Activated CD4-positive, alpha-beta memory T cell treated with anti-CD3 and anti-CD28 coated beads, Interleukin-2, amount 10 ng/mL, durations not matched to agents 7 days and 5 days (primary cell): ENCODE data around the gene PRKN. TPM values are rescaled to one million over a fixed set of nuclear protein-coding genes. Genes with fewer than 3 reads are reported as not detected.

Source experiments
- CTCF ChIA-PET: fragments of 350-600 bp; sonication (Branson Sonifier 250); formaldehyde crosslinking; loops from one replicate; lab custom pipeline; 2021; ENCODE audit warnings: antibody characterized with exemption, inconsistent platforms; lab: Charles Lee
- POLR2A ChIA-PET: fragments of 350-600 bp; sonication (Branson Sonifier 250); formaldehyde crosslinking; loops from one replicate; lab custom pipeline; 2021; ENCODE audit warnings: antibody characterized with exemption; lab: Charles Lee
- DNase-seq: peaks from one replicate; pipeline ENCODE4 v3.0.0-alpha.2; 2020
- H3K27ac Mint-ChIP-seq: one replicate; pipeline ENCODE4 v1.8.0; 2021; ENCODE audit warnings: mild to moderate bottlenecking, mixed read lengths
- H3K27me3 Mint-ChIP-seq: one replicate; pipeline ENCODE4 v1.8.0; 2021; ENCODE audit warnings: mixed read lengths
- H3K36me3 Mint-ChIP-seq: one replicate; pipeline ENCODE4 v1.8.0; 2021; ENCODE audit warnings: low read depth, mixed read lengths
- H3K4me1 Mint-ChIP-seq: one replicate; pipeline ENCODE4 v1.8.0; 2021; ENCODE audit warnings: mixed read lengths
- H3K4me3 Mint-ChIP-seq: one replicate; pipeline ENCODE4 v1.8.0; 2021; ENCODE audit warnings: mild to moderate bottlenecking, mixed read lengths
- H3K9me3 Mint-ChIP-seq: one replicate; pipeline ENCODE4 v1.8.0; 2021; ENCODE audit warnings: mixed read lengths
- total RNA-seq, 2 experiments: library from RNA; stranded (reverse); gene quantifications; one replicate each; pipeline ENCODE4 v1.2.3, GENCODE V29; 2021

Gene PRKN
- total RNA-seq, 2 experiments from 2014 or later: 0.13 to 0.43 TPM

- H3K4me1 Mint-ChIP-seq: no peaks in the 10 kb centered on the region
- no peak for DNase-seq
- CTCF ChIA-PET: interaction anchor here (4.6 kb wide), 1 partner anchor 276 kb away, joined by 42 read pairs; no protein-coding TSS in a partner anchor
These were observed 1032.6 kb downstream of the PRKN start for GRCh38 chr6:161694995-161695394.

GRCh38 chr6:161686655-161687054, 1040.9 kb downstream of the PRKN start:
- DNase-seq: no peak
- POLR2A ChIA-PET: no interaction called here
- H3K27ac Mint-ChIP-seq: no peak overlapping the region
- CTCF ChIA-PET: no interaction called here
- H3K9me3 Mint-ChIP-seq: no peaks in the 10 kb centered on the region
- H3K4me1 Mint-ChIP-seq: no peaks in the 10 kb centered on the region
- H3K4me3 Mint-ChIP-seq: no peak overlapping the region
- H3K36me3 Mint-ChIP-seq: no peaks in the 10 kb centered on the region
- no peaks in the 10 kb centered on the region for H3K27me3 Mint-ChIP-seq

More at GRCh38 chr6:161694995-161695394, 1032.6 kb downstream of the PRKN start:
- H3K36me3 Mint-ChIP-seq: no peaks in the 10 kb centered on the region
- H3K27me3 Mint-ChIP-seq: no peaks in the 10 kb centered on the region
- no peak overlapping the region for H3K27ac Mint-ChIP-seq
- H3K4me3 Mint-ChIP-seq: no peak overlapping the region
- H3K9me3 Mint-ChIP-seq: no peaks in the 10 kb centered on the region
- POLR2A ChIA-PET: no interaction called here

- Mint-ChIP-seq H3K36me3 (no peaks in the 10 kb centered on the region), H3K4me1 (no peaks in the 10 kb centered on the region), H3K27me3 (no peaks in the 10 kb centered on the region), H3K9me3 (no peaks in the 10 kb centered on the region), H3K27ac (no peak overlapping the region), H3K4me3 (no peak overlapping the region)
- DNase-seq: no peak
- CTCF ChIA-PET: no interaction called here
- POLR2A ChIA-PET: no interaction called here
These were observed 1042.7 kb downstream of the PRKN start for GRCh38 chr6:161684731-161685475.

DNA sequence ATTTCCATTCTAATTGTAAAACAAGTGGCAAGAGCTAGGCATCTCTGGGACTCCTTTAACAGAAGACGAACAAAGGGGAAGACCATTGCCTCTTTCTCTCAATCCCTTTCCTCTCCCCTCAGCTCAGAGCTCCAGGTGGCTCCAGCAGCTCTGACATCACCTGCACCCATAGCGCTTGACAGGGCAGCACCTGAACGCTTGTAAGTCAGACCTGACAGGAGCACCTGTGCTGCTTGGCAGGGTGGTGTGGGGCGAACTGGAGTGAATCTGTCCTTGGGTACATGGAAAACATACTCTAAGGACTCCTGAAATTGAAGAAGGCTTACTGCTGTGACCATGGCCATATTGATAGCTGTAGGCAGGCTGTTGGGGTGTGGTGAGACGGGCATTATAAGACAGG, 1044.2 kb downstream of the PRKN start:
- Mint-ChIP-seq H3K36me3 (no peaks in the 10 kb centered on the region), H3K4me1 (no peaks in the 10 kb centered on the region), H3K27me3 (no peaks in the 10 kb centered on the region), H3K27ac (no peak overlapping the region), H3K4me3 (no peak overlapping the region), H3K9me3 (no peaks in the 10 kb centered on the region)
- ChIA-PET POLR2A (no interaction called here), CTCF (no interaction called here)
- no peak for DNase-seq

DNA sequence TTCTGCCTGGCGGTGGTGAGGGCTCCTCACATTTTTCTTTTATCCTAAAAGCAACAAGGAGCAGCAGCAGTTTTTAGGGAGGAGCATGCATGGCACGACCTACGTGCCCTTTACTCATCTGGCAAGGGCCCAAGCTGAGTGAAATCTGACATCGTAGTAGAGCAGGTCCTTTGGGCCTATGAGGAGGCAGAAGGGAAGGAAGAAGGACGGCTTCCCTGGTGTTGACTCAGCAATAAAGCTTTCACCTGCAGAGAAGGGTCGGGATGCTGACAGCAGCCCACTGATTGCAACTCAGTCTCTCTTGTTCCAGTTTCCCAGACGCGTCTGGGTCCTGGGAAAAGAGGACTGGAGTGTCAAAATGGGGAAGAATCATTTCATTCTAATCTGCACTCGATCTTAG, 1044.6 kb downstream of the PRKN start:
- H3K4me1 Mint-ChIP-seq: no peaks in the 10 kb centered on the region
- H3K36me3 Mint-ChIP-seq: no peaks in the 10 kb centered on the region
- no peaks in the 10 kb centered on the region for H3K9me3 Mint-ChIP-seq
- no peaks in the 10 kb centered on the region for H3K27me3 Mint-ChIP-seq
- CTCF ChIA-PET: no interaction called here
- POLR2A ChIA-PET: no interaction called here
- no peak overlapping the region for H3K27ac Mint-ChIP-seq
- H3K4me3 Mint-ChIP-seq: no peak overlapping the region
- no peak for DNase-seq

DNA sequence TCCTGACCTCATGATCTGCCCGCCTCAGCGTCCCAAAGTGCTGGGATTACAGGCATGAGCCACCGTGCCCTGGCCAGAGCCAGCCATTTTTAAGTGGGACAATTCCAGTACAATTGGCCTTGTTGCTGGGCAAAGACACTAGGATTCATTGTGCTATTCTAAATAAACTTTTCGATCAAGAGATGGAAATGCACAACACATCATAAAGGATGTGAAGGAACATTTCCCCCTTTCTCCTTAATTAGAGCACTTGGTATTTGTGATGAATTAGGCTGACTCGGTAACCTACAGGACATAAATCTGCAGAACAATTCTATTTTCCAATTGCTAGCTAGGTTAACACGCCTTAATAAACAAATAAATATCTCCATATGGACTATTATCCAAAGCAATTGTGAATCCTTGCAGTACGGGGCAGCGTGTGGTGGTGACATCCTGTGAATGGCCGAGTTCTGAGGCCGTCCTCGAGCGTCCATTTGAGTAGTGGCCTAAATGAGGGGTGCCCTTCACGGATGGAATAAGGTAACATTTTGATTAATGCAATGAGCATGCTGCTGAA, 1047.5 kb downstream of the PRKN start:
- Mint-ChIP-seq H3K4me1 (peaks cover 2% of the 10 kb centered on the region), H3K9me3 (no peaks in the 10 kb centered on the region), H3K36me3 (no peaks in the 10 kb centered on the region), H3K27ac (no peak overlapping the region), H3K27me3 (no peaks in the 10 kb centered on the region), H3K4me3 (no peak overlapping the region)
- POLR2A ChIA-PET: no interaction called here
- DNase-seq: no peak
- CTCF ChIA-PET: no interaction called here

GRCh38 chr6:161677188-161677587, 1050.4 kb downstream of the PRKN start:
- Mint-ChIP-seq H3K4me3 (no peak overlapping the region), H3K4me1 (peaks cover 2% of the 10 kb centered on the region), H3K9me3 (no peaks in the 10 kb centered on the region), H3K27me3 (no peaks in the 10 kb centered on the region), H3K27ac (no peak overlapping the region), H3K36me3 (no peaks in the 10 kb centered on the region)
- ChIA-PET POLR2A (no interaction called here), CTCF (no interaction called here)
- DNase-seq: no peak

DNA sequence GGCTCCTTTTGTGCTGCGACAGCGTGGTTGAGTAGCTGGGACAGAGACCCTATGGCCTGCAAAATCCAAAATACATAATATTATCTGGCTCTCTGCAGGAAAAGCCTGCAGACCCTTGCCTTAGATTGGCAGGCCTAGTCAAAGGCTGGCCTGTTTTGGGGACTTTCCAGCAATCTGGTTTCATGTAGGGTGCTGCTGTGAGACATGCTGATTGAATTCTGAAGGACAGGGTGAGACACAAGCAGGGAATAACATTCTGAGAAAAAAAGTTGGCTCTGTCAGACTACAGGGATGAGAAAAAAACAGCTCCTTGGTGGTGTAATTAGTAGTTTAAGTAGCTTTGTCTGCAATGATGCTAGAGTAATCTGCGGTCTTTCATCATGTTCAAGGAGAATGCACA, 1051.0 kb downstream of the PRKN start:
- Mint-ChIP-seq H3K36me3 (no peaks in the 10 kb centered on the region), H3K4me1 (peaks cover 2% of the 10 kb centered on the region), H3K27me3 (no peaks in the 10 kb centered on the region), H3K27ac (no peak overlapping the region), H3K9me3 (no peaks in the 10 kb centered on the region), H3K4me3 (no peak overlapping the region)
- CTCF ChIA-PET: no interaction called here
- POLR2A ChIA-PET: no interaction called here
- DNase-seq: no peak

DNA sequence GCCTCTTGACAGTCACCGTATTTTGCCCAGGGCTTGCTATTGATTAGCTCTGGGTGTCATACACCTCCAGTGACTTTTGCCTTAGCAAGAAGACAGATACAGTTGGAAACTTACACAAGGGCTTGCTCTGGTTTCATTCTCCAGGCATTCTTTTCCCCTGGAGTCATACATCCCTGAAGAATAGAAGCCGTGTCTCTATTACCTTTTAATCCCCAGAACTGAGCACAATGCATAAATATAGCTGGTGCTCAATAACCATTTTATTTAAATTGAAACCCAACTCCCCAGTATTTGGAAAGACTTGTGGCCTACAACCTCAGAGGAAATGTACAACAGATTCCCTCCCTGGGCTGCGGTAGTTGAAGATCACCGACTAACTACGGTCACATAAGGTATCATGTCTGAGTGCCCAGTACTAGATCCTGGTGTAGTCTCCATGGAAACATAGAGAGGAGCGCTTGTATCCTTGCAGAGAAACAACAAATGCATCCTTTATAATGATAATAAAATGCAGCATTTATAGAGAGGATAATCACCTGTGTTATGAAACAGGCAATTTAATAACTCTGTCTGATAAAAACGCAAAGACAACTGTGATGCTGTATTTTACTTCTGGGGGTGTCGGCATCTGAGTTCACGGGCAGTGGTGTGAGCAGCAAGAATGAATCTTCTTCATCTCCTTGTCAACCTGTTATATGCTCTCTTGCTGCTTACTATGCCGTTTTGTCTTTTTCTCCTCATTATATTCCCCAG, 1052.5 kb downstream of the PRKN start:
- H3K9me3 Mint-ChIP-seq: no peaks in the 10 kb centered on the region

DNA sequence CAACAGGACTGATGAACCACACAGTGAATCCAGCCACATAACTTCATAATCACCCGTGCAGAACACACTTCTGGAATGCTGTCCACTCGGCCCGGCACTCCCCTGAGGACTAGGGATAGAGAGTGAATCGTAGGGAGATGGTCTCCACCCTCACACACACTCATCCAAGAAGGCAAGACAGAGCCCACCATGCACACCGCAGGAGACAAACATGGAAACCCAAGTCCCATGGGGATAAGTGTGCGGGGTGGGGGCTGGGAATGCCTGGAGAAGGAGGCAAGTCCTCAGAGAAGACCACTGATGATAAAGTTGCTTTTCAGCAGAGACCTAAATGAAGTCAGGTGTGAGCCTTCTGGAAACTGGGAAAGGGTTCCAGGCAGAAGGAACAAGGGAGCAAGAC, 1054.5 kb downstream of the PRKN start:
- Mint-ChIP-seq H3K4me1 (peaks cover 2% of the 10 kb centered on the region), H3K36me3 (no peaks in the 10 kb centered on the region), H3K9me3 (no peaks in the 10 kb centered on the region), H3K4me3 (no peak overlapping the region), H3K27me3 (no peaks in the 10 kb centered on the region), H3K27ac (no peak overlapping the region)
- ChIA-PET POLR2A (no interaction called here), CTCF (no interaction called here)
- no peak for DNase-seq

More for the DNA sequence above, 1052.5 kb downstream of the PRKN start:
- H3K27ac Mint-ChIP-seq: no peak overlapping the region
- POLR2A ChIA-PET: no interaction called here
- H3K36me3 Mint-ChIP-seq: no peaks in the 10 kb centered on the region
- H3K27me3 Mint-ChIP-seq: no peaks in the 10 kb centered on the region
- peaks cover 2% of the 10 kb centered on the region for H3K4me1 Mint-ChIP-seq
- H3K4me3 Mint-ChIP-seq: no peak overlapping the region
- no peak for DNase-seq
- CTCF ChIA-PET: no interaction called here

- ChIA-PET CTCF (no interaction called here), POLR2A (no interaction called here)
- Mint-ChIP-seq H3K27ac (no peak overlapping the region), H3K4me3 (no peak overlapping the region), H3K27me3 (no peaks in the 10 kb centered on the region), H3K9me3 (no peaks in the 10 kb centered on the region), H3K4me1 (no peaks in the 10 kb centered on the region), H3K36me3 (no peaks in the 10 kb centered on the region)
- no peak for DNase-seq
These were observed 1056.4 kb downstream of the PRKN start for GRCh38 chr6:161671117-161671516.

DNA sequence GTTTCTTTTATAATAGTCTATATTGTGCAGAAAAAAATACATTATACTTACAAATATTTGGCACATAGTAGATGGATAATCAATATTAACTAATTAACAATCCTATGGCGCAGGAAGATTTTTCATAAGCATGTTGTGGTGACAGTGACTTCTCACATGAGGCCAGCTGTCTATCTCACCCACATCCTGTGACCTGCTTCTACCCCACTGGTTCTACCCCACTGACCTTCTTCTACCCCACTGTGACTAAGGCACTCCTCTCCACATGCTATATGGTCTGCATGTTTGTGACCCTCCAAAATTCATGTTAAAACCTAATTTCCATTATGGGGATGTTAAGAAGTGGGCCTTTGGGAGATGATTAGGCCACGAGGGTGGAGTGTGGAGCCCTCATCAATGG, 1058.9 kb downstream of the PRKN start:
- no peak for DNase-seq
- POLR2A ChIA-PET: no interaction called here
- Mint-ChIP-seq H3K36me3 (no peaks in the 10 kb centered on the region), H3K9me3 (peaks cover 2% of the 10 kb centered on the region), H3K27me3 (no peaks in the 10 kb centered on the region), H3K4me3 (no peak overlapping the region), H3K27ac (no peak overlapping the region), H3K4me1 (no peaks in the 10 kb centered on the region)
- CTCF ChIA-PET: no interaction called here

GRCh38 chr6:161667957-161668356, 1059.6 kb downstream of the PRKN start:
- peaks cover 2% of the 10 kb centered on the region for H3K9me3 Mint-ChIP-seq
- H3K4me3 Mint-ChIP-seq: no peak overlapping the region
- CTCF ChIA-PET: interaction anchor here (0.7 kb wide), 1 partner anchor 30 kb away, joined by 4 read pairs; no protein-coding TSS in a partner anchor
- no peak overlapping the region for H3K27ac Mint-ChIP-seq
- H3K36me3 Mint-ChIP-seq: no peaks in the 10 kb centered on the region
- DNase-seq: no peak
- H3K27me3 Mint-ChIP-seq: no peaks in the 10 kb centered on the region
- POLR2A ChIA-PET: no interaction called here
- H3K4me1 Mint-ChIP-seq: no peaks in the 10 kb centered on the region
